HG03039 (cell line): Measurements from ENCODE around the gene ATP2A2.
A peak's percentile ranks its signal among the peaks of the same experiment; 100 is the strongest.

Source experiments
- ATAC-seq: cut with Tn5 transposase; IDR thresholded peaks from one replicate; pipeline ENCODE4 v1.9.1; 2021; ENCODE audit warnings: mild to moderate bottlenecking, moderate library complexity; ENCODE audit not compliant: unreplicated experiment

ATP2A2 gene

GRCh38 chr12:110258466-110258865 lies 22.6 kb upstream of the ATP2A2 start:
- ATAC-seq: no peak

- no peak for ATAC-seq
These were observed 18.3 kb upstream of the ATP2A2 start for GRCh38 chr12:110262442-110263388.

GRCh38 chr12:110266381-110266960 lies 14.6 kb upstream of the ATP2A2 start:
- no peak for ATAC-seq

GRCh38 chr12:110266980-110267620 lies 13.9 kb upstream of the ATP2A2 start:
- ATAC-seq: no peak

- ATAC-seq: no peak
These were observed 11.4 kb upstream of the ATP2A2 start for GRCh38 chr12:110269622-110270124.

GRCh38 chr12:110270125-110270962 lies 10.7 kb upstream of the ATP2A2 start:
- no peak for ATAC-seq

- no peak for ATAC-seq
These were observed 10.0 kb upstream of the ATP2A2 start for GRCh38 chr12:110271015-110271414.

- no peak for ATAC-seq
These were observed 3.4 kb upstream of the ATP2A2 start for GRCh38 chr12:110277530-110278254.

GRCh38 chr12:110278255-110278536 lies 2.9 kb upstream of the ATP2A2 start:
- ATAC-seq: no peak

- ATAC-seq: no peak
These were observed 1.3 kb upstream of the ATP2A2 start for GRCh38 chr12:110279566-110280375.

- no peak for ATAC-seq
These were observed 662 bp upstream of the ATP2A2 start for GRCh38 chr12:110280392-110280778.

GRCh38 chr12:110281549-110282299 lies 677 bp downstream of the ATP2A2 start:
- ATAC-seq: peak; percentile 35

GRCh38 chr12:110282300-110282860 lies 1.3 kb downstream of the ATP2A2 start:
- no peak for ATAC-seq

- ATAC-seq: no peak
These were observed 2.1 kb downstream of the ATP2A2 start for GRCh38 chr12:110282956-110283817.

GRCh38 chr12:110284597-110284996 lies 3.5 kb downstream of the ATP2A2 start:
- no peak for ATAC-seq

- ATAC-seq: no peak
These were observed 5.6 kb downstream of the ATP2A2 start for GRCh38 chr12:110286623-110287022.

- no peak for ATAC-seq
These were observed 6.9 kb downstream of the ATP2A2 start for GRCh38 chr12:110287986-110288385.
